H1 (cell line): ENCODE results near the gene NBAS. TPM values are rescaled to one million over a fixed set of nuclear protein-coding genes. Genes with fewer than 3 reads are reported as not detected.

Experiments
- FOSL1 ChIP-seq: IDR thresholded peaks from 2 replicates; pipeline ENCODE4 v1.6.1; 2011; ENCODE audit warnings: mild to moderate bottlenecking, low read depth, low read length, moderate library complexity; ENCODE audit not compliant: insufficient read depth
- KDM1A ChIP-seq: fragments of 200-600, 300-600 bp; sonication (generic); IDR thresholded peaks from 2 replicates; pipeline ENCODE4 v1.7.1; 2016; ENCODE audit warnings: mild to moderate bottlenecking, low read length, borderline replicate concordance
- SIN3A ChIP-seq, 2 experiments: IDR thresholded peaks in 1 of 2; conservative IDR thresholded peaks in 1 of 2; 2 replicates each; pipeline ENCODE4 v1.6.1; 2011 to 2012; ENCODE audit warnings: low read length in 2 of 2, improper control_type of control experiment in 1 of 2, low read depth in 1 of 2, mild to moderate bottlenecking in 1 of 2
- TAF1 ChIP-seq: IDR thresholded peaks from 2 replicates; pipeline ENCODE4 v1.6.1; 2011; ENCODE audit warnings: mild to moderate bottlenecking, low read depth, low read length
- polyA plus RNA-seq, 7 experiments: library from polyadenylated mRNA; depleted of rRNA in 3 of 7; stranded (reverse) in 5 of 7; unstranded in 2 of 7; fragments of >200 nt in 5 of 7; fragments of 200-250 nt in 2 of 7; gene quantifications; 1 replicate in 5 of 7; 2 replicates in 1 of 7; 4 replicates in 1 of 7; pipeline versions ENCODE4 v1.2.1 to v1.2.3, GENCODE V29; 2011 to 2013; ENCODE audit warnings: missing spikeins in 2 of 7, mixed read lengths in 2 of 7
- total RNA-seq: library from RNA; stranded (reverse); fragmentation: NEBNext Ultra II Directional; extraction: Animal tissue kit (Norgen Biotek cat#: 25700); gene quantifications from 2 replicates; pipeline ENCODE4 v1.2.1, GENCODE V29; 2021
- TF ChIP-seq, protein P1 (sequence below): IDR thresholded peaks from 2 replicates; pipeline ENCODE4 v1.6.1; 2011; ENCODE audit warnings: low read depth, mild to moderate bottlenecking, low read length; ENCODE audit not compliant: insufficient read depth

The NBAS gene
- total and polyA plus RNA-seq, 2 of the 8 experiments (the other 6 are each of a cell fraction or from before 2014, with no cell fraction given): 19.6 to 34.8 TPM

DNA sequence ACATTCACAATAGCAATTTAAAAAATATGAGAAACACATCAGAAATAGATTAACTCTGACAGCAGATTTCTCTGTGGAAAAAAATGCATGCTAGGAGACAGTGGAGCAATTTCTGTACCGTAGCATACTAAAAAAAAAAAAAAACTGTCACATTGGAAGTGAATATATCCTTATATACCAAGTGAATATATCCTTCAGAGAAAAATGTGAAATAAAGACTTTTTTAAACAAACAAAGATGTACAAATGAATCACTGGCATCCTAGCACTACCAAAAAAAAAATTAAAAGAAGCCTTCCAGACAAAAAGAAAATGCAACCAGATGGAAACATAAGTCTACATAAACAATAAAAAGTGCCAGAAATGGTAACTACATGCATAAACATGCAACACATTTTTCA lies 169.4 kb downstream of the NBAS start (continued):
- TF ChIP-seq SIN3A (conservative IDR thresholded peaks at IDR 0.05 in 1 of 2, IDR thresholded peaks at IDR 0.05 in 1 of 2; ENCODE audit: low read depth in 1 of 2, low read length in 2 of 2) (no peak), KDM1A (no peak), FOSL1 (no peak), TAF1 (no peak)
- TF ChIP-seq, protein P1, sequence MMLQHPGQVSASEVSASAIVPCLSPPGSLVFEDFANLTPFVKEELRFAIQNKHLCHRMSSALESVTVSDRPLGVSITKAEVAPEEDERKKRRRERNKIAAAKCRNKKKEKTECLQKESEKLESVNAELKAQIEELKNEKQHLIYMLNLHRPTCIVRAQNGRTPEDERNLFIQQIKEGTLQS: no peak
- TF ChIP-seq, all 59 proteins: peak for 0
